ENCODE measurements around the gene DDX39B. TPM values are rescaled to one million over a fixed set of nuclear protein-coding genes. Genes with fewer than 3 reads are reported as not detected.

DDX39B gene
- total RNA-seq, 1 donor: 463 TPM

GRCh38 chr6:31531771-31532643 lies 9.8 kb downstream of the DDX39B start:
- TF ChIP-seq CTCF (IDR thresholded peaks at IDR 0.05; ENCODE audit: insufficient read depth, low read depth, low read length): no peak
- no peak for DNase-seq (ENCODE audit: low read depth)
- H3K4me3 ChIP-seq (ENCODE audit: low read depth, low read length): no peak overlapping the region

GRCh38 chr6:31531162-31531561 lies 10.6 kb downstream of the DDX39B start:
- TF ChIP-seq CTCF (IDR thresholded peaks at IDR 0.05; ENCODE audit: insufficient read depth, low read depth, low read length): no peak
- no peak for DNase-seq (ENCODE audit: low read depth)
- no peak overlapping the region for H3K4me3 ChIP-seq (ENCODE audit: low read depth, low read length)

DNA sequence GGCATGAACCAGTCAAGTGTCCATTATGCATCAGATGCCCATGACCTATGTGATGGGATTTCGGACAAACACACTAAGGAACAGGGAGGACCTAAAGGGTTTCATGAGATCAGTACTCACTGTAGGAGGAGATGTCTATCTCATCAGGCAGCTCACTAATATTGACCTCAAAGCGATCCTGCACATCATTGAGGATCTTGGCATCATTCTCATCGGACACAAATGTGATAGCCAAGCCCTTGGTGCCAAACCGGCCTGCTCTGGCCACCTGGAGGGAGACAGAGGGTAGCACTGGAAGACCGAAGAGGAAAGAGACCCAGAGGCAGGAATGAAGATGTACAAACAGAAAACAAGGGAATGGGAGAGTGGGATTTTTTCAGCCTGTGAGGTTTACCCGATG lies 11.1 kb downstream of the DDX39B start:
- TF ChIP-seq CTCF (IDR thresholded peaks at IDR 0.05; ENCODE audit: insufficient read depth, low read depth, low read length): no peak
- no peak overlapping the region for H3K4me3 ChIP-seq (ENCODE audit: low read depth, low read length)
- DNase-seq (ENCODE audit: low read depth): no peak

DNA sequence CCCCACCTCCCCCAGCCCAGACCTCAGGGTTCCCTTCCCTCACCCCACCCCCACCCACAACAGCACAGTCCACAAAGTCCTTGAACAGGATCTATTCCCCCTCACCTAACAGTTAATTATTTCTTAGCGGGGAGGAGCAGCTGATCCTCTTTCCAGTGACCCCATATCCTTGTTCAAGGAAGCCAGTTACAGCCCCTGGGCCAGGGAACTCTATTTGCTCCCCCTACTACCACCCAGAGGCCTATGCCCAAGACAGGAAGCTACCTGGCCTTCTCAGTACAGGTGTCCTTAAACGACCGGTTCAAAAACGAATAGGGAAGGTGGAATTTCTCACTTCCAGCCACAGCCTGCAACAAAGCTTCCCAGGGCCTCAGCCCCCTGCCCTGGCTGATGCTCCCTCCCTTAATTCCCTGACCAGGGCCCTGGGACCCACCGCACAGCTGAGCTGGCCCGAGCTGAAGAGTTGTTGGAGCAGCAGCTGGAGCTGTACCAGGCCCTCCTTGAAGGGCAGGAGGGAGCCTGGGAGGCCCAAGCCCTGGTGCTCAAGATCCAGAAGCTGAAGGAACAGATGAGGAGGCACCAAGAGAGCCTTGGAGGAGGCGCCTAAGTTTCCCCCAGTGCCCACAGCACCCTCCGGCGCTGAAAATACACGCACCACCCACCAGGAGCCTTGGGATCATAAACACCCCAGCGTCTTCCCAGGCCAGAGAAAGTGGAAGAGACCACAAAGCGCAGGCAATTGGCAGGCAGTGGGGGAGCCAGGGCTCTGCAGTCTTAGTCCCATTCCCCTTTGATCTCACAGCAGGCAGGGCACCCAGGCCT lies 12.3 kb downstream of the DDX39B start:
- H3K4me3 ChIP-seq (ENCODE audit: low read depth, low read length): no peak overlapping the region
- DNase-seq (ENCODE audit: low read depth): no peak
- no peak for TF ChIP-seq CTCF (IDR thresholded peaks at IDR 0.05; ENCODE audit: insufficient read depth, low read depth, low read length)

DNA sequence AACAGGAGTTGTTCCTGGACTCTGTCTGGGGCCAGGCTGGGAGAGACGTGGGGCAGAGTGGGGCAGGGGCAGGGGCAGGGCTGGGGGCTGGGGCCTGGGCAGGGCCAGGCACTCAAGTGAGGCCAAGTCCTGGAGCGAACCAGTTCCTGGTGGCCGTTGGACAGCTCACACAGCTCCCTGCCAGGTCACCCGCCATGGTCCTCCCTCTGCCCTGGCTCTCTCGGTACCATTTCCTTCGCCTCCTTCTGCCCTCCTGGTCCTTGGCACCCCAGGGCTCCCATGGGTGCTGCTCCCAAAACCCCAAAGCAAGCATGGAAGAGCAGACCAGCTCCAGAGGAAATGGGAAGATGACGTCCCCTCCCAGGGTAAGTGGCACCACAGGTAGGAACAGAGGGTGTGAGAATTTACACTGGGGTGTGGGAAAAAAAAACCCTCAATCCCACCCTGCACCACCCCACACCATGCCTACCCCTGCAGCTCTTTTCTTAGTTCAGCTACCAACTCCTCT lies 12.9 kb downstream of the DDX39B start, which contains the start of gene MCCD1:
MCCD1 (plus strand) TSS at position 142 of the 508 bp plus-strand sequence; CDS start at position 195, 53 bp downstream.
- DNase-seq (ENCODE audit: low read depth): no peak
- H3K4me3 ChIP-seq (ENCODE audit: low read depth, low read length): no peak within 1 kb of the TSS
- no peak for TF ChIP-seq CTCF (IDR thresholded peaks at IDR 0.05; ENCODE audit: insufficient read depth, low read depth, low read length)

DNA sequence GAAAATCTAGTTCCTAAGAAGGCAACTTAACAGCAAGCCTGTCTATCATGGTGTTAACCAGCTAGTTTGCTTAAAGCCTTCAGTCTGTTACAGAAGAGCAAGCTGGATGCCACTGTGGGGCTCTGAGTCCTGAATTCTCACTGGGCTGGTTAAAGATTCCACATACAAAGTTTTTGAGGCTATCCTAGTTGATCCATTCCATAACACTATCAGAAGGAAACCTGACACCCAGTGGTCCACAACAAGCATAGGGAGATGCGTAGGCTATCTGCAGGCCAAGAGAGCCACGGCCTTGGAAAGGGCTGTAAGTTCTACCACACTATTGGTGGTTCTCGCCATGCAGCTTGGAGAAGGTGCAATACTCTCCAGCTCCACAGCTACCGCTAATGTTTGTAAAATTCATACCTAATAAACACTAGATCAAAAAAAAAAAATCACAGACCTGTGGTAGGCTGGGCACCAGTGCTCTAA lies 13.5 kb downstream of the DDX39B start:
- TF ChIP-seq CTCF (IDR thresholded peaks at IDR 0.05; ENCODE audit: insufficient read depth, low read depth, low read length): no peak
- no peak overlapping the region for H3K4me3 ChIP-seq (ENCODE audit: low read depth, low read length)
- peak; percentile 16 for DNase-seq (ENCODE audit: low read depth)
